Gastrocnemius medialis (tissue), 4 donors: ENCODE results near the gene DDIT3. TPM values are rescaled to one million over a fixed set of nuclear protein-coding genes. Genes with fewer than 3 reads are reported as not detected.

Experiments
- ATAC-seq, 2 donors: fragments of 150-250 bp; one replicate each; pipeline ENCODE4 v1.9.1; 2016
- DNase-seq, 2 donors: peaks; one replicate each; pipeline ENCODE4 v3.0.0-alpha.2; 2019
- H3K27ac ChIP-seq, 4 donors: fragments of 200-600 bp; sonication (generic); 1 replicate in 1 of 4; 2 replicates in 3 of 4; pipeline ENCODE4 v1.5.1; 2016 to 2018; ENCODE audit warnings: mild to moderate bottlenecking in 2 of 4, moderate library complexity in 1 of 4
- H3K27me3 ChIP-seq, 3 donors: fragments of 200-600 bp; sonication (generic) in 2 of 3; 1 replicate in 1 of 3; 2 replicates in 2 of 3; pipeline versions ENCODE4 v1.5.1 to v1.6.0; 2016 to 2019; ENCODE audit warnings: mild to moderate bottlenecking in 1 of 3, moderate library complexity in 1 of 3
- H3K36me3 ChIP-seq, 2 donors: fragments of 200-600 bp; sonication (generic) in 1 of 2; one replicate each; pipeline ENCODE4 v1.5.1; 2017 to 2018
- H3K4me1 ChIP-seq, 2 donors: fragments of 200-600 bp; sonication (generic) in 1 of 2; one replicate each; pipeline ENCODE4 v1.5.1; 2016 to 2017; ENCODE audit warnings: mild to moderate bottlenecking in 2 of 2
- H3K4me3 ChIP-seq, 4 donors: fragments of 200-600 bp; sonication (generic) in 3 of 4; 1 replicate in 1 of 4; 2 replicates in 3 of 4; pipeline ENCODE4 v1.5.1; 2016 to 2019; ENCODE audit warnings: mild to moderate bottlenecking in 2 of 4
- H3K9me3 ChIP-seq, 3 donors: fragments of 200-600 bp; sonication (generic) in 2 of 3; 1 replicate in 1 of 3; 2 replicates in 2 of 3; pipeline ENCODE4 v1.5.1; 2016 to 2019
- POLR2A ChIP-seq, 2 donors: fragments of 450-650 bp; IDR thresholded peaks; one replicate each; pipeline ENCODE4 v1.6.1; 2017; ENCODE audit warnings: antibody characterized with exemption in 2 of 2, mild to moderate bottlenecking in 2 of 2, moderate library complexity in 2 of 2
- in situ Hi-C, 4 donors: fragments of 200-750 bp; cut with MboI; loops; one replicate each; pipeline versions ENCODE4 v1.15.0 to v1.8.0; 2017; ENCODE audit warnings: low sequenced_read_pairs in 4 of 4
- intact Hi-C: fragments of 100-400 bp; cut with DNase I; formaldehyde crosslinking; loops from one replicate; pipeline ENCODE4 v1.15.1; 2023; ENCODE audit warnings: low total_unique reads
- total RNA-seq, 4 donors: library from RNA; depleted of rRNA; stranded (reverse); fragments of >200 nt; gene quantifications; one replicate each; pipeline versions ENCODE4 v1.1.0 to v1.2.3, GENCODE V29; 2016
- TF ChIP-seq, protein P1 (sequence below), 5 experiments: fragments of 450-650 bp in 3 of 5; fragments of 200-600 bp in 2 of 5; sonication (generic) in 2 of 5; IDR thresholded peaks in 4 of 5; conservative IDR thresholded peaks in 1 of 5; 1 replicate in 4 of 5; 2 replicates in 1 of 5; pipeline ENCODE4 v1.5.1; 2016 to 2019; ENCODE audit warnings: antibody characterized with exemption in 5 of 5, mild to moderate bottlenecking in 3 of 5, moderate library complexity in 3 of 5

DDIT3 gene
- total RNA-seq, 4 donors from 2014 or later = 11.8 to 46.4 (median 17.1) TPM

DNA sequence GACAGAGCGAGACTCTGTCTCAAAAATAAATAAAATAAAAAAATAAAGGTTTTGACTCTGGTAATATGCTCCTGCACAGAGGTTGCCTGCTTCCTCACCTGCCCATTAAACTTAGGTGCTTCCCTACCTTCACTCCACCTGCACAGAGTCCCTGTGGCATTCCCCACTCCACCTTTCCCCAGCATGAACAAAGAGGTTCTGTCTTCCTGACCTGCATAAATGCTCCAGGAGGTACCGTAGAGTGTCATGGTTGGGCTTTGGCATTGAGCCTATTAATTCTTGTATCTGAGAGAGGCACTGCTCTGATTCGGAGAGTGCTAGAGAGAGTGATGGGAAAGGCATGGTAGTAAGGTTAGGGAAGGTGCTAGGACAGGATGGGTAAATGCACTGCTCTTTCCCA, 46.9 kb downstream of the DDIT3 start:
- Histone ChIP-seq H3K27ac (no peak overlapping the region), H3K36me3 (no peaks in the 10 kb centered on the region), H3K4me1 (peaks cover 12% of the 10 kb centered on the region in 2 donors), H3K27me3 (peaks cover 41 to 47% (median 45%) of the 10 kb centered on the region in 3 donors), H3K4me3 (no peak overlapping the region), H3K9me3 (no peaks in the 10 kb centered on the region)
- no peak for DNase-seq
- TF ChIP-seq, protein P1, sequence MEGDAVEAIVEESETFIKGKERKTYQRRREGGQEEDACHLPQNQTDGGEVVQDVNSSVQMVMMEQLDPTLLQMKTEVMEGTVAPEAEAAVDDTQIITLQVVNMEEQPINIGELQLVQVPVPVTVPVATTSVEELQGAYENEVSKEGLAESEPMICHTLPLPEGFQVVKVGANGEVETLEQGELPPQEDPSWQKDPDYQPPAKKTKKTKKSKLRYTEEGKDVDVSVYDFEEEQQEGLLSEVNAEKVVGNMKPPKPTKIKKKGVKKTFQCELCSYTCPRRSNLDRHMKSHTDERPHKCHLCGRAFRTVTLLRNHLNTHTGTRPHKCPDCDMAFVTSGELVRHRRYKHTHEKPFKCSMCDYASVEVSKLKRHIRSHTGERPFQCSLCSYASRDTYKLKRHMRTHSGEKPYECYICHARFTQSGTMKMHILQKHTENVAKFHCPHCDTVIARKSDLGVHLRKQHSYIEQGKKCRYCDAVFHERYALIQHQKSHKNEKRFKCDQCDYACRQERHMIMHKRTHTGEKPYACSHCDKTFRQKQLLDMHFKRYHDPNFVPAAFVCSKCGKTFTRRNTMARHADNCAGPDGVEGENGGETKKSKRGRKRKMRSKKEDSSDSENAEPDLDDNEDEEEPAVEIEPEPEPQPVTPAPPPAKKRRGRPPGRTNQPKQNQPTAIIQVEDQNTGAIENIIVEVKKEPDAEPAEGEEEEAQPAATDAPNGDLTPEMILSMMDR (IDR thresholded peaks at IDR 0.05 in 4 of 5, conservative IDR thresholded peaks at IDR 0.05 in 1 of 5) = no peak
- TF ChIP-seq POLR2A (IDR thresholded peaks at IDR 0.05) = no peak
- in situ Hi-C loops = no loop called here
- intact Hi-C loops = no loop called here
- ATAC-seq = no peak

DNA sequence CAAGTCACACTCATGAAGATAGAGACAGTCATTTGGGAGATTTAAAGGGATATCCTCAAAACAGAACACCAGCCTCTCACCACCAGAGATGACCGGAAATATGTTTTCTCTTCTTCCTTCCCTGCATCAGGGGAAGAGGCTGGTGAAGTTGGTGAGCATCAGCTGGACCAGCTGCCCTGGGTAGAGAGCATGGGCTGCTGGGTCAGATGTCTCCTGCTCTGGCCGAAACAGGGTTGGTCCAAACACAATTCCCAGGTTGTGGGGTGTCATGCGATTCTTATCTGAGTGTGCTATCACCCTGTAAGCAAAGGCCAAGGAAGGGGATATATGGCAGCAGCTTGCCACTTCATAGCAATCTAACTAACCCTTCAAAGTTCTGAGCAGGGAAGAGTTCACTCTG, 47.9 kb downstream of the DDIT3 start:
- Histone ChIP-seq H3K27ac (no peak overlapping the region), H3K9me3 (no peaks in the 10 kb centered on the region), H3K36me3 (no peaks in the 10 kb centered on the region), H3K4me1 (peaks cover 12% of the 10 kb centered on the region in 2 donors), H3K27me3 (peaks cover 40 to 47% (median 45%) of the 10 kb centered on the region in 3 donors), H3K4me3 (no peak overlapping the region)
- TF ChIP-seq, protein P1 (IDR thresholded peaks at IDR 0.05 in 4 of 5, conservative IDR thresholded peaks at IDR 0.05 in 1 of 5) = no peak
- TF ChIP-seq POLR2A (IDR thresholded peaks at IDR 0.05) = no peak
- ATAC-seq (no peak), DNase-seq (no peak)
- intact Hi-C loops (no loop called here), in situ Hi-C loops (no loop called here)

DNA sequence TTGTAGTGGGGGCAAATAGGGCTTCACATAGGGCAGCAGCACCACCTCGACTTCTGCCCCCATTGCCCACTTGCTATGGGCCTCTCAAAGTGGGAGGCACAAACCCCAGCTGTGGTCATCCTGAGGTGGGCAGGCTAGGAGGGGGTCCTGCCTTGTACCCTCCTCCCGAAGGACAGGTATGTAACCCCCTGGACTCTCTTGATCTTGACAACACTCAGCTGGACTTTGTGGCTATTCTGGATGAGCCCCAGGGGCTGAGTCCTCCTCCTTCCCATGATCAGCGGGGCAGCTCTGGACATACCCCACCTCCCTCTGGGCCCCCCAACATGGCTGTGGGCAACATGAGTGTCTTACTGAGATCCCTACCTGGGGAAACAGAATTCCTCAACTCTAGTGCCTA, 48.7 kb downstream of the DDIT3 start:
- Histone ChIP-seq H3K4me1 (peaks cover 12% of the 10 kb centered on the region in 2 donors), H3K4me3 (no peak overlapping the region), H3K27ac (no peak overlapping the region), H3K36me3 (no peaks in the 10 kb centered on the region), H3K27me3 (peaks cover 33 to 43% (median 41%) of the 10 kb centered on the region in 3 donors), H3K9me3 (no peaks in the 10 kb centered on the region)
- intact Hi-C loops (no loop called here), in situ Hi-C loops (no loop called here)
- no peak for ATAC-seq
- TF ChIP-seq, protein P1 (IDR thresholded peaks at IDR 0.05 in 4 of 5, conservative IDR thresholded peaks at IDR 0.05 in 1 of 5) = no peak
- TF ChIP-seq POLR2A (IDR thresholded peaks at IDR 0.05) = no peak
- DNase-seq = no peak

DNA sequence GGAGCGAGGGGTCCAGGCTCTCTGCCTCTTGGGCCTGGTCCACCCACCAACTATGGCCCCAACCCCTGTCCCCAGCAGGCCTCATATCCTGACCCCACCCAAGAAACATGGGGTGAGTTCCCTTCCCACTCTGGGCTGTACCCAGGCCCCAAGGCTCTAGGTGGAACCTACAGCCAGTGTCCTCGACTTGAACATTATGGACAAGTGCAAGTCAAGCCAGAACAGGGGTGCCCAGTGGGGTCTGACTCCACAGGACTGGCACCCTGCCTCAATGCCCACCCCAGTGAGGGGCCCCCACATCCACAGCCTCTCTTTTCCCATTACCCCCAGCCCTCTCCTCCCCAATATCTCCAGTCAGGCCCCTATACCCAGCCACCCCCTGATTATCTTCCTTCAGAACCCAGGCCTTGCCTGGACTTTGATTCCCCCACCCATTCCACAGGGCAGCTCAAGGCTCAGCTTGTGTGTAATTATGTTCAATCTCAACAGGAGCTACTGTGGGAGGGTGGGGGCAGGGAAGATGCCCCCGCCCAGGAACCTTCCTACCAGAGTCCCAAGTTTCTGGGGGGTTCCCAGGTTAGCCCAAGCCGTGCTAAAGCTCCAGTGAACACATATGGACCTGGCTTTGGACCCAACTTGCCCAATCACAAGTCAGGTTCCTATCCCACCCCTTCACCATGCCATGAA, 49.2 kb downstream of the DDIT3 start:
- H3K36me3 ChIP-seq = no peaks in the 10 kb centered on the region
- peaks cover 10 to 12% of the 10 kb centered on the region in 2 donors for H3K4me1 ChIP-seq
- H3K27ac ChIP-seq = no peak overlapping the region
- TF ChIP-seq, protein P1 (IDR thresholded peaks at IDR 0.05 in 4 of 5, conservative IDR thresholded peaks at IDR 0.05 in 1 of 5) = no peak
- TF ChIP-seq POLR2A (IDR thresholded peaks at IDR 0.05) = no peak
- H3K4me3 ChIP-seq = no peak overlapping the region
- intact Hi-C loops = no loop called here
- no peaks in the 10 kb centered on the region for H3K9me3 ChIP-seq
- ATAC-seq (no peak), DNase-seq (no peak)
- in situ Hi-C loops = no loop called here
- peaks cover 27 to 38% (median 36%) of the 10 kb centered on the region in 3 donors for H3K27me3 ChIP-seq
